A673 (cell line): ENCODE results near the gene CDH4. TPM values are rescaled to one million over a fixed set of nuclear protein-coding genes. Genes with fewer than 3 reads are reported as not detected.

Experiments used
- BruUV-seq: library from RNA; stranded (reverse); fragments of 400-500 nt; replicated peaks from 2 replicates; lab custom pipeline; 2021; lab: Mats Ljungman, UMichigan
- CTCF ChIA-PET: fragments of 300-600 bp; sonication (Branson Sonifier 250); formaldehyde crosslinking; loops from one replicate; lab custom pipeline; 2022; ENCODE audit warnings: antibody characterized with exemption; lab: Charles Lee
- POLR2A ChIA-PET: fragments of 300-600 bp; sonication (Branson Sonifier 250); formaldehyde crosslinking; loops from one replicate; lab custom pipeline; 2022; ENCODE audit warnings: antibody characterized with exemption; ENCODE audit not compliant: low non-redundant PET; lab: Charles Lee
- DNase-seq: peaks from one replicate; pipeline ENCODE4 v3.0.0-alpha.2; 2015; ENCODE audit warnings: low spot score
- H3K27ac ChIP-seq: fragments of 200-600 bp; sonication (generic); 2 replicates; pipeline ENCODE4 v1.5.1; 2016; ENCODE audit warnings: mixed run types, low read depth, mild to moderate bottlenecking, mixed read lengths, antibody characterized with exemption, low read length; ENCODE audit not compliant: poor library complexity, severe bottlenecking
- H3K27me3 ChIP-seq: fragments of 200-600 bp; sonication (generic); replicated peaks from 2 replicates; pipeline ENCODE4 v1.6.1; 2017; ENCODE audit warnings: mixed run types, low read depth, mild to moderate bottlenecking, mixed read lengths, antibody characterized with exemption, low read length; ENCODE audit not compliant: insufficient read depth, poor library complexity
- H3K36me3 ChIP-seq: fragments of 200-600 bp; sonication (generic); 2 replicates; pipeline ENCODE4 v1.6.1; 2016; ENCODE audit warnings: mixed run types, mild to moderate bottlenecking, mixed read lengths, antibody characterized with exemption, low read length; ENCODE audit not compliant: insufficient read depth, poor library complexity, severe bottlenecking
- H3K4me1 ChIP-seq: fragments of 200-600 bp; sonication (generic); 2 replicates; pipeline ENCODE4 v1.6.1; 2017; ENCODE audit warnings: mixed run types, mild to moderate bottlenecking, mixed read lengths, antibody characterized with exemption, low read length; ENCODE audit not compliant: insufficient read depth, poor library complexity, severe bottlenecking
- H3K4me3 ChIP-seq: fragments of 200-600 bp; sonication (generic); 2 replicates; pipeline ENCODE4 v1.5.1; 2016; ENCODE audit warnings: low read depth, mixed run types, mild to moderate bottlenecking, mixed read lengths, low read length; ENCODE audit not compliant: poor library complexity, severe bottlenecking
- H3K9me3 ChIP-seq: fragments of 200-600 bp; sonication (generic); 2 replicates; pipeline ENCODE4 v1.6.1; 2016; ENCODE audit warnings: mixed run types, low read depth, mild to moderate bottlenecking, mixed read lengths, antibody characterized with exemption, low read length; ENCODE audit not compliant: poor library complexity, severe bottlenecking
- EZH2 ChIP-seq: fragments of 200-600 bp; sonication (generic); IDR thresholded peaks from 2 replicates; pipeline ENCODE4 v1.6.1; 2017; ENCODE audit warnings: borderline replicate concordance, low read depth, mild to moderate bottlenecking, mixed read lengths, antibody characterized with exemption, low read length; ENCODE audit not compliant: poor library complexity, severe bottlenecking
- intact Hi-C: fragments of 100-400 bp; cut with micrococcal nuclease; formaldehyde crosslinking; loops from one replicate; pipeline ENCODE4 v1.10.0; 2022; ENCODE audit not compliant: unreplicated experiment
- total RNA-seq: library from RNA; stranded (reverse); gene quantifications from 2 replicates; pipeline ENCODE4 v1.2.3, GENCODE V29; 2021
- TF ChIP-seq, protein P1 (sequence below): fragments of 300-800, 200-600 bp; sonication (generic); conservative IDR thresholded peaks from 2 replicates; pipeline ENCODE4 v1.5.1; 2017; ENCODE audit warnings: low read depth, mild to moderate bottlenecking, antibody characterized with exemption, low read length, moderate library complexity, mixed read lengths

CDH4 gene
- total RNA-seq, 1 experiment from 2014 or later = 8.3 TPM

DNA sequence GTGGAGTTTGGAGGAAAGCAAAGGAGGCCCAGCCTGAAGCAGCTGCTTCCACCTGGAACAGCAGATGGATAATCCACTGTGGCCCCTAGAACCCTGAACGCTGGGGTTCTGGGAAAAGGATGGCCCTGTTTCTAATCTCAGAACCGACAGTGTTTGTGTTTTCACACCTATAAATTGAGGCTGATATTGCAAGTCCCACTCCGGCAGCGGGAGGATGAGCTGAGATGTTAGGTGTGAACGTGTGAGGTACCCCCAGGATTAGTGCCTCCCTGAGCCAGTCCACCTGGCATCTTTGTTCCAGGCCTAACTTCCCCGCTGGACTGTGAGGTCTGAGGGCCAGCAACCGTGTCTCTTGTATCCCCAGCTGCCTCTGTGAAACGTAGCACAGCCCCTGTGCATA lies 7.8 kb upstream of the CDH4 start:
- no peak for TF ChIP-seq EZH2
- TF ChIP-seq, protein P1, sequence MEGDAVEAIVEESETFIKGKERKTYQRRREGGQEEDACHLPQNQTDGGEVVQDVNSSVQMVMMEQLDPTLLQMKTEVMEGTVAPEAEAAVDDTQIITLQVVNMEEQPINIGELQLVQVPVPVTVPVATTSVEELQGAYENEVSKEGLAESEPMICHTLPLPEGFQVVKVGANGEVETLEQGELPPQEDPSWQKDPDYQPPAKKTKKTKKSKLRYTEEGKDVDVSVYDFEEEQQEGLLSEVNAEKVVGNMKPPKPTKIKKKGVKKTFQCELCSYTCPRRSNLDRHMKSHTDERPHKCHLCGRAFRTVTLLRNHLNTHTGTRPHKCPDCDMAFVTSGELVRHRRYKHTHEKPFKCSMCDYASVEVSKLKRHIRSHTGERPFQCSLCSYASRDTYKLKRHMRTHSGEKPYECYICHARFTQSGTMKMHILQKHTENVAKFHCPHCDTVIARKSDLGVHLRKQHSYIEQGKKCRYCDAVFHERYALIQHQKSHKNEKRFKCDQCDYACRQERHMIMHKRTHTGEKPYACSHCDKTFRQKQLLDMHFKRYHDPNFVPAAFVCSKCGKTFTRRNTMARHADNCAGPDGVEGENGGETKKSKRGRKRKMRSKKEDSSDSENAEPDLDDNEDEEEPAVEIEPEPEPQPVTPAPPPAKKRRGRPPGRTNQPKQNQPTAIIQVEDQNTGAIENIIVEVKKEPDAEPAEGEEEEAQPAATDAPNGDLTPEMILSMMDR = no peak

DNA sequence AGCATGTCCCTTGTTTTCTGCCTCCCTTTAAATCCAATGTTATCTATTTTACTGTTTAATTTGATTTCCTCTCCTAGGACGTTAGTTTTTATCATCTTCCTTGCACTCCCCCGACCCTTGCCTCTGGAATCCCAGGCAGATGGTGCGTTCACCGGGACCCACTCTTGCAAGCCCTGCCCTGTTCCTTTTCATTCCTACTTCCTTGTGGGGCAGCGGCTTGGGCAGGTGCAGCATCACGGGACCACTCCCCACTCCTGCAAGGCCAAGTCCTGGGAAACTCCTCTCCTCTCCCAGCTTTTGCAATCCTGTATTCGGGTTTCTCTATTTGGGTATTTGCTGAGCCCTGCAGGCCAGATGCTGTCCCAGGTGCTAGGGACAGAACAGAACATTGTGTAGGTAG lies 5.8 kb upstream of the CDH4 start:
- Histone ChIP-seq H3K4me1 (no peaks in the 10 kb centered on the region), H3K27me3 (peaks cover 39% of the 10 kb centered on the region), H3K27ac (no peak overlapping the region), H3K9me3 (no peaks in the 10 kb centered on the region), H3K4me3 (no peak overlapping the region), H3K36me3 (no peaks in the 10 kb centered on the region)
- intact Hi-C loops = no loop called here
- CTCF ChIA-PET = no interaction called here
- POLR2A ChIA-PET = no interaction called here
- BruUV-seq = no TSS peak
- TF ChIP-seq EZH2 = no peak
- no peak for DNase-seq

More for the DNA sequence above, 7.8 kb upstream of the CDH4 start:
- Histone ChIP-seq H3K27me3 (peaks cover 35% of the 10 kb centered on the region), H3K36me3 (no peaks in the 10 kb centered on the region), H3K4me1 (no peaks in the 10 kb centered on the region), H3K9me3 (no peaks in the 10 kb centered on the region), H3K27ac (no peak overlapping the region), H3K4me3 (no peak overlapping the region)
- intact Hi-C loops = no loop called here
- no peak for DNase-seq
- BruUV-seq = no TSS peak
- ChIA-PET POLR2A (no interaction called here), CTCF (no interaction called here)

DNA sequence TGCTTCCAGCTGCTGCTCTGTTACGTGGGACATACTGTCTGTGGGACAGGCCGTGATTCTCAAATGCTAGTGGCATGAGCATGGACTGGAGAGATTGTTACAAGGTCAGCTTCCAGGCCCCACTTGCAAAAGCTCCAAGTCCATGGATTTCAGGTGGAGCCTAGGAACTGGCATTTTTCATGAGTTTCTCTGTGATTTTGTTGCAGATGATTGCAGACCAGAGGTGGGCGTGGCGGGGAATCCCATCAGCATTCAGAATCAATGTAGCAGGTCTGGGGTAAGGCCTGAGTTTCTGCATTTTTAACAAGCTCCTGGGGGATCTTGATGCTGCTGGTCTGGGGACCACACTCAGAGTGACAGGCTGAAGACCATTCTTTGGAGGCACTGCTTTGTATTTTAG lies 2.4 kb upstream of the CDH4 start:
- Histone ChIP-seq H3K4me1 (peaks cover 12% of the 10 kb centered on the region), H3K9me3 (no peaks in the 10 kb centered on the region), H3K27me3 (peaks cover 55% of the 10 kb centered on the region), H3K4me3 (no peak overlapping the region), H3K27ac (no peak overlapping the region), H3K36me3 (no peaks in the 10 kb centered on the region)
- ChIA-PET POLR2A (no interaction called here), CTCF (no interaction called here)
- intact Hi-C loops = loop anchor here (10.0 kb wide), 1 partner anchor 1035 kb away; no protein-coding TSS in a partner anchor
- no peak for DNase-seq
- BruUV-seq = no TSS peak
- TF ChIP-seq, protein P1 = no peak
- no peak for TF ChIP-seq EZH2
